Activated CD4-positive, alpha-beta T cell treated with anti-CD3 and anti-CD28 coated beads, Interleukin-2, amount 10 ng/mL, durations not matched to agents 24 days and 14 days (primary cell): ENCODE results near the gene ANKMY2. TPM values are rescaled to one million over a fixed set of nuclear protein-coding genes. Genes with fewer than 3 reads are reported as not detected.
A peak's percentile ranks its signal among the peaks of the same experiment; 100 is the strongest.
"Not testable (repeated sequence)": the region's sequence is repeated elsewhere in the genome, so short reads cannot be mapped to it uniquely, and the experiment has no call there.

Experiments
- DNase-seq: peaks from one replicate; pipeline ENCODE4 v3.0.0; 2022
- H3K27ac Mint-ChIP-seq: one replicate; pipeline ENCODE4 v1.8.0; 2022; ENCODE audit warnings: mild to moderate bottlenecking, mixed read lengths
- H3K27me3 Mint-ChIP-seq: one replicate; pipeline ENCODE4 v1.8.0; 2022; ENCODE audit warnings: mixed read lengths
- H3K36me3 Mint-ChIP-seq: one replicate; pipeline ENCODE4 v1.8.0; 2022; ENCODE audit warnings: low read depth, mild to moderate bottlenecking, mixed read lengths
- H3K4me1 Mint-ChIP-seq: one replicate; pipeline ENCODE4 v1.8.0; 2021; ENCODE audit warnings: mixed read lengths
- H3K4me3 Mint-ChIP-seq: one replicate; pipeline ENCODE4 v1.8.0; 2022; ENCODE audit warnings: mild to moderate bottlenecking, moderate library complexity, mixed read lengths
- H3K9me3 Mint-ChIP-seq: one replicate; pipeline ENCODE4 v1.8.0; 2021; ENCODE audit warnings: mixed read lengths
- intact Hi-C: fragments of 100-400 bp; cut with micrococcal nuclease; formaldehyde crosslinking; loops from one replicate; pipeline ENCODE4 v1.15.1; 2023
- total RNA-seq: library from RNA; stranded (reverse); gene quantifications from 2 replicates; pipeline ENCODE4 v1.2.3, GENCODE V29; 2022

The ANKMY2 gene
- total RNA-seq, 1 donor from 2014 or later: 8.0 TPM

DNA sequence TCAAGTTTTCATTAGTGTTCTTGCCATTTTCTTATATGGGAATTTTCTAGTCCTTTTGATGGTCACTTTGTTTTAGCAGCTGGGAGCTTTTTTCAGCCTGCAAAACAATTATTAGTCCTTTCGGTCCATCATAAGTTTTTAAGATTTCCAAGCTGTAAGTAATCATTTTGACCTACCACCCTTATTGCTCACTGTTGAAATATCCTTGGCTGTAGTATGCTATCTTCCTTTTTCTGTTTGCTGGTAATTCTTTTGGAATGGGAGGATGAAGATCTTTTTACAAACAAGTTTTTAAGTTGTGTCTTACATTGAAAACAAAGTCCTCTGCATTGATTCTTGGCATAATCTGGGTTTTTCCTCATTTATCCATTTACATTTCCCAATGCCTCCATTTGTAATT, 24.5 kb upstream of the ANKMY2 start:
- no peak for DNase-seq
- intact Hi-C loops: no loop called here
- no peak overlapping the region for H3K27ac Mint-ChIP-seq
- H3K9me3 Mint-ChIP-seq: peaks cover 12% of the 10 kb centered on the region
- peaks cover 53% of the 10 kb centered on the region for H3K36me3 Mint-ChIP-seq
- no peak overlapping the region for H3K4me3 Mint-ChIP-seq
- H3K27me3 Mint-ChIP-seq: no peaks in the 10 kb centered on the region
- peaks cover 17% of the 10 kb centered on the region for H3K4me1 Mint-ChIP-seq

DNA sequence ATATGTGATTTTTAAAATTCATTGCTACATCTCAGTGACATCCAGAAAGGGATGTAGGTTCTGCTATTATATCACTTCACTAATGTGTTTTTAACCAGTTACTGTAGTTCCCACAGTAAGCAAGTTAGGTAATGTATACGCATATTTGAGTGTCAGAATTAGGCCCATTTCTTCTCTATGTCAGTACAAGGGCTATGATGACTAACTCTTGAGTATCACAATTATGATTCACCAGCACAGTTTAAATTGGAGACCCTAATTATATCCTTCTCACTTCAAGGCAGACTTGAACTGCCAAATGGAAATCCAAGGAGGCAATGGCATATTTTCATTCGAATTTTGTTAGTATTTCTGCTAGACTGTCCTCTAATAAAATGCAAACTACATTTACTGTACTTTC, 24.0 kb upstream of the ANKMY2 start:
- peaks cover 53% of the 10 kb centered on the region for H3K36me3 Mint-ChIP-seq
- peaks cover 17% of the 10 kb centered on the region for H3K4me1 Mint-ChIP-seq
- no peaks in the 10 kb centered on the region for H3K27me3 Mint-ChIP-seq
- no peak for DNase-seq
- peaks cover 12% of the 10 kb centered on the region for H3K9me3 Mint-ChIP-seq
- H3K27ac Mint-ChIP-seq: no peak overlapping the region
- intact Hi-C loops: loop anchor here (10.0 kb wide), 1 partner anchor 65 kb away; no protein-coding TSS in a partner anchor
- H3K4me3 Mint-ChIP-seq: no peak overlapping the region

DNA sequence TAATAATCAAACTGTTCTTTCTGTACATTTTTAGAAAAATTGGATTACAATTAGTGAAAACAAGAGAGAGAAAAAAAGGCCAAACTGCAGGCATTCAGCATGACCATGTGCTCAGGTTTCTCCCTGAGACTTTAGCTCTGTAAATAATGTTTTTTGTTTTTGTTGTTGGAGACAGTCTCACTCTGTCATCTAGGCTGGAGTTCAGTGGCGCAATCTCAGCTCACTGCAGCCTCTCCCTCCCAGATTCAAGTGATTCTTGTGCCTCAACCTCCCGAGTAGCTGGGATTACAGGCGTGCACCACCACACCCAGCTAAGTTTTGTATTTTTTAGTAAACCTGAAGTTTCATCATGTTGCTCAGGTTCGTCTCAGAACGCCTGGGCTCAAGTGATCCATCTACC, 23.4 kb upstream of the ANKMY2 start:
- peaks cover 17% of the 10 kb centered on the region for H3K4me1 Mint-ChIP-seq
- no peak overlapping the region for H3K27ac Mint-ChIP-seq
- no peak overlapping the region for H3K4me3 Mint-ChIP-seq
- intact Hi-C loops: loop anchor here (10.0 kb wide), 1 partner anchor 64 kb away; no protein-coding TSS in a partner anchor
- peaks cover 12% of the 10 kb centered on the region for H3K9me3 Mint-ChIP-seq
- no peak for DNase-seq
- H3K27me3 Mint-ChIP-seq: no peaks in the 10 kb centered on the region
- peaks cover 55% of the 10 kb centered on the region for H3K36me3 Mint-ChIP-seq

DNA sequence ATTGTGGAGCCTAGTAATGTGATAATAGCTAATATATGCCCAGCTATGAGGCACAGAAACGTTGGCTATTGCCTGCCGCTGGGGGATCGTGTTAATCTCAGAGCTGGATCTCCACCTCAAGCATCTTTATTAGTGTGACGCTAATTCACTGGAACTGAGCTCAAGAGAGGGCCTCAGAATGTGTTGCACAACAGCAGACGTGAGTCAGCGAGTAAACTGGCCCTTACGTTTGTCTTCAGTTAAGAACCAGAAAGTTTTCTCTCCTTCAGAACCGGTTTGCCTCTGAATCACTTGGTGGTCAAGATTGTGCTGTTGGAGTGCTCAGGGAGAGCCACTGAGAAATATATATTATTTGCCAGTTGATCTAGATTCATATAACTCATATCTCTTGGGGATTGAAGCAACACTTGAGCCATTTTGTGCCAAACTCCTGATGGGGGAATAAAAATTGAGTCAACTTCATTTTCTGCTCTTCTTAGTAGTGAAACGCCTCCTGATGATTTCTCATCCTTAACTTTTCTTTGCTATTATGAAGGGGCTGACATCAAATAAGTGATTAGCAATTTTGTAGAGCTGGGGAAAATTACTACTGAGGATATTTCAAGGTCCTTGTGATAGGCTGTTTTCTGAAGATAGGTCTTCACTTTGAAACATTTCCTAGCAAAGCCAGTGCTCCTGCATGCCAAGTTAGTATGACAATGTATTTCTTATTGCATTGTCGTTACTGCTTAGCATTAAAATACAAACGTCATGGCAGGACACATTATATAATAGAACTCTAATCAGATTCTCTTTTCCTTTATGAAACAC, 22.7 kb upstream of the ANKMY2 start:
- Mint-ChIP-seq H3K36me3 (peaks cover 55% of the 10 kb centered on the region), H3K27ac (no peak overlapping the region)

DNA sequence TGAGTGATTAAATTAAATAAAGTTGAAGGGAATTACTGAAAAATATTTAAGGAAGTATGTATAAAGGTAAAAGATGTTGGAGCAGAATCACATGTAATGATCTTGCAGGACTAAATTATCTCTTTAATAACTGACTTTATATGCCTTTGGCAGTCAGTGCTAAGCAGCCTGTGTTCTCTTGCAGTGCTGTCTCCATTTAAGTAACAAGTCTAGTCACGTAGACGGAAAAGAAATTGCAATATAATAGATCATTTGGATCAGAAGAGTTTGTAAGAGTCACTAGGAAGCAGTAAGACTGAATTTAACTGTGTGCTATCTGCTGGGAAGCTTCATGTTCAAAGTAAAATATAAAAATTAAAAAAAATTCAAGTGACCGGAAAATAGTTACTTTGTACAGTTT, 21.8 kb upstream of the ANKMY2 start:
- Mint-ChIP-seq H3K36me3 (peaks cover 53% of the 10 kb centered on the region), H3K27ac (no peak overlapping the region), H3K9me3 (peaks cover 12% of the 10 kb centered on the region), H3K4me1 (peaks cover 20% of the 10 kb centered on the region), H3K4me3 (no peak overlapping the region), H3K27me3 (no peaks in the 10 kb centered on the region)
- intact Hi-C loops: loop anchor here (10.0 kb wide), 1 partner anchor 63 kb away; no protein-coding TSS in a partner anchor
- no peak for DNase-seq

More for the DNA sequence above, 22.7 kb upstream of the ANKMY2 start:
- peaks cover 12% of the 10 kb centered on the region for H3K9me3 Mint-ChIP-seq
- intact Hi-C loops: loop anchor here (10.0 kb wide), 1 partner anchor 63 kb away; no protein-coding TSS in a partner anchor
- no peak overlapping the region for H3K4me3 Mint-ChIP-seq
- peaks cover 17% of the 10 kb centered on the region for H3K4me1 Mint-ChIP-seq
- no peaks in the 10 kb centered on the region for H3K27me3 Mint-ChIP-seq
- DNase-seq: no peak

DNA sequence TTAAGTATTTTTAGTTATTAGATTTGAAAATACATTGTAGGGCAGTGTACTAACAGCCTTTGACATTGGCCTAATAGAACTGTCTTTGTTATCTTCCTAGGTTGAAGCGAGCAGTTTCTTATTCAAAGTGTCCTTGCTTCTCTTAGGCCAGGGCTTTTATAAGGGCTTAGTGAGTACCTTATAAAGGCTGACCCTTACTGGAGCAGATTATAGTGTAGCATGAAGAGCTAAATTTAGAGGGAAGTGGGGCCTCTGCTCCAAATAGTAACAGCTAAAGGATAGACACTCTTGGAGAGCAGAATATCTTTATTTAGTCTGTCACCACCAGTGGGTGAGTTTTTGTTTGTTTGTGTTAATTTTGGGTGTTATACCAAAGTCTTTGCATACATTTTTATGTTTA, 16.4 kb upstream of the ANKMY2 start:
- Mint-ChIP-seq H3K27me3 (no peaks in the 10 kb centered on the region), H3K36me3 (peaks cover 24% of the 10 kb centered on the region), H3K4me1 (peaks cover 20% of the 10 kb centered on the region), H3K4me3 (no peak overlapping the region), H3K9me3 (peaks cover 3% of the 10 kb centered on the region), H3K27ac (no peak overlapping the region)
- intact Hi-C loops: loop anchor here (10.0 kb wide), 1 partner anchor 57 kb away; no protein-coding TSS in a partner anchor
- no peak for DNase-seq

DNA sequence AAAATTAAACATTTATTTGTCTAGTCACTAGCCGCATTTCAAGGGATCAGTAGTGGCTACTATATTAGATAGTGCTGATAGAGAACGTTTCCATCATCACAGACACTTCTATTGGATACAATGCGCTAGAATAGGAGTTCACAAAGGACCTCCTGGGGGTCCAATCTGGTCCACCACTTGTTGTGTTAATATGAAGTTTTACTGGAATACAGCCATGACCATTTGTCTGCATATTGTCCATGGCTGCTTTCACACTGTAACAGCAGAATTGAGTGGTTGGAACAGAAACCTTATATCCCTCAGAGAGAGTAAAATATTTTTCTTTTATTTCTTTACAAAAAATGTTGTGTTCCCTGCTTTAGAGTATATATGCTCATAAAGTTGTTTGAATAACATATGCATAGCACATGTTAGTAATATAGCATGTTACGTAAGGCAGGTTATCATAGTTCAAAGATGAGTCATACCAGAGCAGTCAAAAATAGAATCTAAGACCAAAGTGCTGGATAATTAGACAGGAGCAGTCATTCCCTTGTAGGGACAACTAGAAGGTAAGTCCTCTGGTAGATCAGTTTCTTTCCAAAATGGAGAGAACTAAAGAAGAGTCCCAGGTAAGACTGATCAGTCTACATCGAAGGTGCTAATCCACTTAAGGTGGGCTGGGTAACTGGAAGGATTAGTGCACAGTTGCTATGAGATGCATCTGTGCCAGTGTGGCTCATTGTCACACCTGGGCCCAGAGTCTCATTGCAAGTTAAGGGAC, 15.3 kb upstream of the ANKMY2 start:
- peaks cover 3% of the 10 kb centered on the region for H3K9me3 Mint-ChIP-seq
- no peak for DNase-seq
- no peaks in the 10 kb centered on the region for H3K27me3 Mint-ChIP-seq
- intact Hi-C loops: loop anchor here (10.0 kb wide), 1 partner anchor 56 kb away; no protein-coding TSS in a partner anchor
- H3K36me3 Mint-ChIP-seq: peaks cover 26% of the 10 kb centered on the region
- peaks cover 20% of the 10 kb centered on the region for H3K4me1 Mint-ChIP-seq
- H3K27ac Mint-ChIP-seq: peak overlapping the region; percentile 3
- H3K4me3 Mint-ChIP-seq: no peak overlapping the region

DNA sequence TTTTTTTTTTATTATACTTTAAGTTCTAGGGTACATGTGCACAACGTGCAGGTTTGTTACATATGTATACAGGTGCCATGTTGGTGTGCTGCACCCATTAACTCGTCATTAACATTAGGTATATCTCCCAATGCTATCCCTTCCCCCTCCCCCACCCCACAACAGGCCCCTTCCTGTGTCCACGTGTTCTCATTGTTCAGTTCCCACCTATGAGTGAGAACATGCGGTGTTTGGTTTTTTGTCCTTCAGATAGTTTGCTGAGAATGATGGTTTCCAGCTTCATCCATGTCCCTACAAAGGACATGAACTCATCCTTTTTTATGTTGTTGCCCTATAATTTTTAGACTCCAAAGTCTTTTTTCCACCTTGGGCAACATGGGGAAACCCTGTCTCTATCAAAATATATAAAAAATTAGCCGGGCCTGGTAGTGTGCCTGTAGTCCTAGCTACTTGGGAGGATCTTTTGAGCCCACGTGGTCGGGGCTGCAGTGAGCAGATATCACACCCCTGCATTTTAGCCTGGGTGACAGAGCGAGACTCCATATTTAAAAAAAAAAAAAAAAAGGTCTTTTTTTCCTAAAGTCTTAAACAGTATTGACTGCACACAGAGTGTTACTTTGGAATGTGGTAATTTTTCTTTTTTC, 14.4 kb upstream of the ANKMY2 start:
- intact Hi-C loops: loop anchor here (10.0 kb wide), 1 partner anchor 55 kb away; no protein-coding TSS in a partner anchor
- peaks cover 22% of the 10 kb centered on the region for H3K36me3 Mint-ChIP-seq

DNA sequence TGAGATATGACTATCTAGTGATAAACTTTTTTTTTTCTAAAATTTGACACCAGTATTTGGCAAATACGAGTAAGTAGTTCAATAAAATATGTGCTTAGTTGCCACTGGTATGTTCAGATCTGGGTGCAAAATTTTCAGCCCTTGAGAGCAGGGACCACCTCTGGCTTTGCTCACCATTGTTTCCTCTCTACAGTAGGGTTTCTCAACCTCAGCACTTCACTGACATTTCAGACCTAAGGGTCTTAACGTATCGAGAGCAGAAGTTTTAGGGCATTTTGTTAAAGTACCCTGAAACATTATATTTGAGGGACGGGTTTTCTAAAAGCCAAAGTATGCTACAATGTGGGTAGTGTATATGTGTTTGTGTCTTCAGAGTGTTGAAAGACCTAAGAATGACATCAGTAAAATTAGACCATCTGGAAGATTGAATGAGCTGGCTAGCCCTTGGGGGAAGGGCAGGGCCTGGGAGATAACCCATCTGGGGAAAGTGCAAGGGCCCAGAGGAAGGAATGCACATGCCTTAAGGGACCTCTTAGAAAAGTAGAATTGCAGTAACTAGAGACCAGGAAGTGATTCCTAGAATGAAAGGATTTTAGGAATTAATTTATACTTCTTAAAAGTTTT, 12.2 kb upstream of the ANKMY2 start:
- DNase-seq: no peak
- Mint-ChIP-seq H3K4me1 (peaks cover 27% of the 10 kb centered on the region), H3K36me3 (peaks cover 23% of the 10 kb centered on the region), H3K9me3 (no peaks in the 10 kb centered on the region), H3K4me3 (no peak overlapping the region), H3K27ac (peak overlapping the region; percentile 51), H3K27me3 (no peaks in the 10 kb centered on the region)
- intact Hi-C loops: no loop called here

More for the DNA sequence above, 14.4 kb upstream of the ANKMY2 start:
- DNase-seq, H3K4me3 Mint-ChIP-seq, H3K9me3 Mint-ChIP-seq, H3K27ac Mint-ChIP-seq, H3K27me3 Mint-ChIP-seq: not testable (repeated sequence)
- peaks cover 20% of the 10 kb centered on the region for H3K4me1 Mint-ChIP-seq

DNA sequence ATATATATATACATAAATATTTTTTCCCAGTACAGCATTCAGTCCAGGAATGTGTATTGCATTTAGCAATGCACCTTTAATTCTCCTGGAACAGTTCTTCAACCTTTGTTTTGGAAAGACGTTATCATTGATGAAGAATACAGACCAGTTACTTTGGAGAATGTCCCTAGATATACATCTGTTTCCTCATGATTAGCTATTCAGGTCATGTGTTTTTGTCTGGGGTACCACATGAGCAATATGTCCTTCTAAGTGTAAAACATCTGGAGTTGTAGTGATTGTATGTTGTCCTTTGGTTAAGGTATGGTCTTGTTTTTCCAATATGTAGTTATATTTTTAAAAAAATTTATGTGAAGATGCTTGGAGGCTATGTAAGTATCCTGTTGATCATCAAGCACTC, 10.6 kb upstream of the ANKMY2 start:
- Mint-ChIP-seq H3K27me3 (no peaks in the 10 kb centered on the region), H3K36me3 (peaks cover 23% of the 10 kb centered on the region), H3K4me3 (no peak overlapping the region), H3K4me1 (peaks cover 30% of the 10 kb centered on the region), H3K27ac (no peak overlapping the region), H3K9me3 (no peaks in the 10 kb centered on the region)
- no peak for DNase-seq
- intact Hi-C loops: no loop called here

DNA sequence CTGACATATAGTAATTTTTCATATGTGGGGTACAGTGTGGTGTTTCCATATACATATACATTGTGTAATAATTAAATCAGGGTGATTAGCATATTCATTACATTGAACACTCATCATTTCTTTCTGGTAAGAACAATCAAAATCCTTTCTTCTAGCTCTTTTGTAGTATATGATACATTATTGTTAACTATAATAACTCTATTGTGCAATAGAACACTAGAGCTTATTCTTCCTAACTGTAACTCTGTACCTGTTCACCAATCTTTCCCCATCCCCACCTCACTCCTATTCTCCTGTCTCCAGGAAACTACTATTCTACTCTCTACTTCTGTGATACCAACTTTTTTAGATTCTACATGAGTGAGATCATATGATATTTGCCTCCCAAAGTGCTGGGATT, 9.8 kb upstream of the ANKMY2 start:
- DNase-seq: no peak
- H3K4me1 Mint-ChIP-seq: peaks cover 27% of the 10 kb centered on the region
- H3K27me3 Mint-ChIP-seq: no peaks in the 10 kb centered on the region
- no peak overlapping the region for H3K4me3 Mint-ChIP-seq
- no peaks in the 10 kb centered on the region for H3K9me3 Mint-ChIP-seq
- H3K27ac Mint-ChIP-seq: no peak overlapping the region
- intact Hi-C loops: no loop called here
- H3K36me3 Mint-ChIP-seq: peaks cover 25% of the 10 kb centered on the region

DNA sequence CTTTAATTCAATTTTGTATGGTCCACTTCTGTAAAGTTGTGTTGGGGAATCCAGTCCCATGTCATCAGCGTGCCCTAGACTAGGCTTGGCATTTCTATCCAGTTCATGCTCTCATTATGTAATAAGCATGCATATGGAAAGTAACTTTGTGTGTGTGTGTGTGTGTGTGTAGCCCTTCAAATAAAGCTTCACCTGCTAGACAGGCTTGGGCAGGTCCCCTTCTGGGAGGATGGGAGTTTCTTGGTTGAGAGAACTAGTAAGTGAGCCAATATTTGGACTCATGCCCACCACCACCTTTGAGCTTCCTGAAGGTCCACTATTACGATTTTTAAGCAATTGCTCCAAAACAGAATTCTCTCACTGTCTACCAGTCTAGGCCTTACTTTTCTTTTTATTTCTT, 7.3 kb upstream of the ANKMY2 start:
- H3K27ac Mint-ChIP-seq: no peak overlapping the region
- intact Hi-C loops: no loop called here
- H3K4me3 Mint-ChIP-seq: no peak overlapping the region
- peaks cover 46% of the 10 kb centered on the region for H3K4me1 Mint-ChIP-seq
- no peak for DNase-seq
- no peaks in the 10 kb centered on the region for H3K27me3 Mint-ChIP-seq
- peaks cover 37% of the 10 kb centered on the region for H3K36me3 Mint-ChIP-seq
- peaks cover 6% of the 10 kb centered on the region for H3K9me3 Mint-ChIP-seq

DNA sequence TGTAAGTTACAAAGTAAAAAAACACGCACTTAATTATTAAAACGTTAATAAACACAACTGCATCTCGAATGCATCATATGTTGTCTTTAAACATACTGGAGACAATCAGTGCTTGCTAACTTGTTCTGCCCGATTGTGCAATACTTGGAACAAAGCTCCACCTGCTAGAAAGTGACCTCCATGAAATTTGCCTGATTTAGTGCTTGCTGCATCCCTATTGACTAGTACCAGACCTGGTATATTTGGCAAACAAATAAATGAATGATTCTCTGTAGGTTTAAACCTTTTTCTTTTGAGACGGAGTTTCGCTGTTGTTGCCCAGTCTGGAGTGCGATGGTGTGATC, 6.7 kb upstream of the ANKMY2 start:
- Mint-ChIP-seq H3K4me3 (no peak overlapping the region), H3K9me3 (peaks cover 6% of the 10 kb centered on the region), H3K36me3 (peaks cover 36% of the 10 kb centered on the region), H3K4me1 (peaks cover 47% of the 10 kb centered on the region), H3K27ac (no peak overlapping the region), H3K27me3 (no peaks in the 10 kb centered on the region)
- intact Hi-C loops: no loop called here
- DNase-seq: no peak
